Ishikawa (cell line): ENCODE results near the gene ZNF557.

Source experiments
- CEBPB ChIP-seq: IDR thresholded peaks from 2 replicates; pipeline ENCODE4 v1.6.1; 2012
- CREB1 ChIP-seq: IDR thresholded peaks from 2 replicates; pipeline ENCODE4 v1.6.1; 2012; ENCODE audit warnings: low read depth
- EGR1 ChIP-seq: IDR thresholded peaks from 2 replicates; pipeline ENCODE4 v1.6.1; 2012
- EP300 ChIP-seq: IDR thresholded peaks from 2 replicates; pipeline ENCODE4 v1.6.1; 2012; ENCODE audit warnings: borderline replicate concordance
- FOXM1 ChIP-seq: IDR thresholded peaks from 2 replicates; pipeline ENCODE4 v1.6.1; 2012; ENCODE audit warnings: low read depth, borderline replicate concordance
- NFIC ChIP-seq: IDR thresholded peaks from 2 replicates; pipeline ENCODE4 v1.6.1; 2012
- RAD21 ChIP-seq: IDR thresholded peaks from 2 replicates; pipeline ENCODE4 v1.6.1; 2012; ENCODE audit warnings: low read depth
- TAF1 ChIP-seq: IDR thresholded peaks from 2 replicates; pipeline ENCODE4 v1.6.1; 2012; ENCODE audit warnings: low read depth, mild to moderate bottlenecking
- TEAD4 ChIP-seq: IDR thresholded peaks from 2 replicates; pipeline ENCODE4 v1.6.1; 2012
- YY1 ChIP-seq: IDR thresholded peaks from 2 replicates; pipeline ENCODE4 v1.6.1; 2012; ENCODE audit warnings: low read depth
- ZBTB7A ChIP-seq: IDR thresholded peaks from 2 replicates; pipeline ENCODE4 v1.6.1; 2012; ENCODE audit warnings: low read depth
- TF ChIP-seq, protein P1 (sequence below): IDR thresholded peaks from 2 replicates; pipeline ENCODE4 v1.6.1; 2012; ENCODE audit warnings: low read depth, mild to moderate bottlenecking
- TF ChIP-seq, protein P2 (sequence below): IDR thresholded peaks from 2 replicates; pipeline ENCODE4 v1.6.1; 2012
- TF ChIP-seq, protein P3 (sequence below): IDR thresholded peaks from 2 replicates; pipeline ENCODE4 v1.6.1; 2012

DNA sequence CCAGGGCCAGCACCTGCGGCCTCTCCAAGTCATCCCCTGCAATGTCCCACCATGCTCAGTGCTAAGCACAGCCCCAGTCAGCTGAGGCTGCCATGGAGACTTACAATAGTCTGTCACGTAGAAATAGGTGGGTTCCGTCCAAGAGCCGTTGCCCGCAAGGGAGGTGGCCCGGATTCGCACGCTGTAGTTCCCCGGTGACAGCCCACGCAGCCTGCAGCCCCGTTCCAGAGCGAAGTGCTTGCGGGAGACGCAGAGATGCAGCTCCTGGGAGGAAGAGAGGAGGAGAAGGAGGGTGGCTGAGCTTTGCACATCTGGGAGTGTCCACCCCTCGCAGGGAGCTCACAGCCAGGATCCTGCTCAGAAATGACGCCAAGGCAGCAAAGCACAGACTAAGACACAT, 62.6 kb downstream of the ZNF557 start:
- TF ChIP-seq YY1 (no peak), EP300 (no peak), FOXM1 (no peak), CREB1 (no peak), TEAD4 (no peak), ZBTB7A (no peak), RAD21 (no peak), TAF1 (no peak), NFIC (no peak), CEBPB (no peak), EGR1 (no peak)
- TF ChIP-seq, protein P1, sequence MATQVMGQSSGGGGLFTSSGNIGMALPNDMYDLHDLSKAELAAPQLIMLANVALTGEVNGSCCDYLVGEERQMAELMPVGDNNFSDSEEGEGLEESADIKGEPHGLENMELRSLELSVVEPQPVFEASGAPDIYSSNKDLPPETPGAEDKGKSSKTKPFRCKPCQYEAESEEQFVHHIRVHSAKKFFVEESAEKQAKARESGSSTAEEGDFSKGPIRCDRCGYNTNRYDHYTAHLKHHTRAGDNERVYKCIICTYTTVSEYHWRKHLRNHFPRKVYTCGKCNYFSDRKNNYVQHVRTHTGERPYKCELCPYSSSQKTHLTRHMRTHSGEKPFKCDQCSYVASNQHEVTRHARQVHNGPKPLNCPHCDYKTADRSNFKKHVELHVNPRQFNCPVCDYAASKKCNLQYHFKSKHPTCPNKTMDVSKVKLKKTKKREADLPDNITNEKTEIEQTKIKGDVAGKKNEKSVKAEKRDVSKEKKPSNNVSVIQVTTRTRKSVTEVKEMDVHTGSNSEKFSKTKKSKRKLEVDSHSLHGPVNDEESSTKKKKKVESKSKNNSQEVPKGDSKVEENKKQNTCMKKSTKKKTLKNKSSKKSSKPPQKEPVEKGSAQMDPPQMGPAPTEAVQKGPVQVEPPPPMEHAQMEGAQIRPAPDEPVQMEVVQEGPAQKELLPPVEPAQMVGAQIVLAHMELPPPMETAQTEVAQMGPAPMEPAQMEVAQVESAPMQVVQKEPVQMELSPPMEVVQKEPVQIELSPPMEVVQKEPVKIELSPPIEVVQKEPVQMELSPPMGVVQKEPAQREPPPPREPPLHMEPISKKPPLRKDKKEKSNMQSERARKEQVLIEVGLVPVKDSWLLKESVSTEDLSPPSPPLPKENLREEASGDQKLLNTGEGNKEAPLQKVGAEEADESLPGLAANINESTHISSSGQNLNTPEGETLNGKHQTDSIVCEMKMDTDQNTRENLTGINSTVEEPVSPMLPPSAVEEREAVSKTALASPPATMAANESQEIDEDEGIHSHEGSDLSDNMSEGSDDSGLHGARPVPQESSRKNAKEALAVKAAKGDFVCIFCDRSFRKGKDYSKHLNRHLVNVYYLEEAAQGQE: no peak
- TF ChIP-seq, protein P2, sequence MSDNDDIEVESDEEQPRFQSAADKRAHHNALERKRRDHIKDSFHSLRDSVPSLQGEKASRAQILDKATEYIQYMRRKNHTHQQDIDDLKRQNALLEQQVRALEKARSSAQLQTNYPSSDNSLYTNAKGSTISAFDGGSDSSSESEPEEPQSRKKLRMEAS: no peak
- TF ChIP-seq, protein P3, sequence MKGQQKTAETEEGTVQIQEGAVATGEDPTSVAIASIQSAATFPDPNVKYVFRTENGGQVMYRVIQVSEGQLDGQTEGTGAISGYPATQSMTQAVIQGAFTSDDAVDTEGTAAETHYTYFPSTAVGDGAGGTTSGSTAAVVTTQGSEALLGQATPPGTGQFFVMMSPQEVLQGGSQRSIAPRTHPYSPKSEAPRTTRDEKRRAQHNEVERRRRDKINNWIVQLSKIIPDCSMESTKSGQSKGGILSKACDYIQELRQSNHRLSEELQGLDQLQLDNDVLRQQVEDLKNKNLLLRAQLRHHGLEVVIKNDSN: no peak
